OCI-LY1 (cell line): ENCODE measurements around the gene LRRFIP2.

ENCODE experiments used
- H2AFZ ChIP-seq: fragments of 200-600 bp; sonication (generic), shearing (Covaris generic); 2 replicates; pipeline ENCODE4 v1.6.0; 2014; ENCODE audit warnings: antibody characterized with exemption, mild to moderate bottlenecking, low read length
- H3F3A ChIP-seq: fragments of 200-600 bp; sonication (generic), shearing (Covaris generic); 2 replicates; pipeline ENCODE4 v1.6.0; 2014; ENCODE audit warnings: mild to moderate bottlenecking, antibody characterized with exemption, low read length, moderate library complexity; ENCODE audit not compliant: insufficient read depth
- H3K27ac ChIP-seq: fragments of 200-600 bp; sonication (generic); 2 replicates; pipeline ENCODE4 v1.5.1; 2014; ENCODE audit warnings: low read length, mixed run types, mild to moderate bottlenecking, low read depth; ENCODE audit not compliant: poor library complexity, severe bottlenecking
- H3K27me3 ChIP-seq: fragments of 200-600 bp; sonication (generic); 2 replicates; pipeline ENCODE4 v1.6.0; 2014; ENCODE audit warnings: antibody characterized with exemption, mild to moderate bottlenecking, low read length, moderate library complexity; ENCODE audit not compliant: insufficient read depth
- H3K36me3 ChIP-seq: fragments of 200-600 bp; sonication (generic); 2 replicates; pipeline ENCODE4 v1.6.1; 2014; ENCODE audit warnings: mild to moderate bottlenecking, antibody characterized with exemption, low read length, moderate library complexity, mixed read lengths; ENCODE audit not compliant: insufficient read depth
- H3K4me1 ChIP-seq: fragments of 200-600 bp; sonication (generic); 2 replicates; pipeline ENCODE4 v1.5.1; 2014; ENCODE audit warnings: mild to moderate bottlenecking, low read length, moderate library complexity; ENCODE audit not compliant: insufficient read depth, severe bottlenecking
- H3K4me2 ChIP-seq: fragments of 200-600 bp; sonication (generic), shearing (Covaris generic); 2 replicates; pipeline ENCODE4 v1.6.1; 2014; ENCODE audit warnings: low read length
- H3K4me3 ChIP-seq: fragments of 200-600 bp; sonication (generic); 2 replicates; pipeline ENCODE4 v1.5.1; 2014; ENCODE audit warnings: low read length, low read depth, mild to moderate bottlenecking, mixed read lengths; ENCODE audit not compliant: poor library complexity, severe bottlenecking
- H3K79me2 ChIP-seq: fragments of 200-600 bp; shearing (Covaris generic); 2 replicates; pipeline ENCODE4 v1.6.1; 2016; ENCODE audit warnings: mixed run types, low read length, mixed read lengths; ENCODE audit not compliant: insufficient read depth
- H3K9ac ChIP-seq: fragments of 200-600 bp; sonication (generic), shearing (Covaris generic); 2 replicates; pipeline ENCODE4 v1.6.1; 2014; ENCODE audit warnings: mild to moderate bottlenecking, low read length, mixed read lengths
- H3K9me2 ChIP-seq: fragments of 200-600 bp; sonication (generic), shearing (Covaris generic); 2 replicates; pipeline ENCODE4 v1.6.1; 2014; ENCODE audit warnings: low read depth, mild to moderate bottlenecking, low read length, mixed read lengths
- H3K9me3 ChIP-seq: fragments of 200-600 bp; shearing (Covaris generic); 2 replicates; pipeline ENCODE4 v1.6.1; 2014; ENCODE audit warnings: low read length, mixed read lengths
- H4K20me1 ChIP-seq: fragments of 200-600 bp; sonication (generic), shearing (Covaris generic); 2 replicates; pipeline ENCODE4 v1.6.0; 2016; ENCODE audit warnings: mild to moderate bottlenecking, low read length; ENCODE audit not compliant: insufficient read depth
- EZH2 ChIP-seq: fragments of 200-600 bp; sonication (generic), shearing (Covaris generic); IDR thresholded peaks from 2 replicates; pipeline ENCODE4 v1.8.0; 2017; ENCODE audit warnings: borderline replicate concordance, mixed run types, mild to moderate bottlenecking, antibody characterized with exemption, low read length, moderate library complexity, mixed read lengths
- TF ChIP-seq, protein P1 (sequence below): fragments of 200-600 bp; sonication (generic), shearing (Covaris generic); IDR thresholded peaks from 2 replicates; pipeline ENCODE4 v1.5.1; 2017; ENCODE audit warnings: mild to moderate bottlenecking, antibody characterized with exemption, low read length, moderate library complexity, mixed read lengths

LRRFIP2 gene

GRCh38 chr3:37198547-37198946 lies 24.2 kb upstream of the LRRFIP2 start:
- no peak for TF ChIP-seq EZH2
- TF ChIP-seq, protein P1, sequence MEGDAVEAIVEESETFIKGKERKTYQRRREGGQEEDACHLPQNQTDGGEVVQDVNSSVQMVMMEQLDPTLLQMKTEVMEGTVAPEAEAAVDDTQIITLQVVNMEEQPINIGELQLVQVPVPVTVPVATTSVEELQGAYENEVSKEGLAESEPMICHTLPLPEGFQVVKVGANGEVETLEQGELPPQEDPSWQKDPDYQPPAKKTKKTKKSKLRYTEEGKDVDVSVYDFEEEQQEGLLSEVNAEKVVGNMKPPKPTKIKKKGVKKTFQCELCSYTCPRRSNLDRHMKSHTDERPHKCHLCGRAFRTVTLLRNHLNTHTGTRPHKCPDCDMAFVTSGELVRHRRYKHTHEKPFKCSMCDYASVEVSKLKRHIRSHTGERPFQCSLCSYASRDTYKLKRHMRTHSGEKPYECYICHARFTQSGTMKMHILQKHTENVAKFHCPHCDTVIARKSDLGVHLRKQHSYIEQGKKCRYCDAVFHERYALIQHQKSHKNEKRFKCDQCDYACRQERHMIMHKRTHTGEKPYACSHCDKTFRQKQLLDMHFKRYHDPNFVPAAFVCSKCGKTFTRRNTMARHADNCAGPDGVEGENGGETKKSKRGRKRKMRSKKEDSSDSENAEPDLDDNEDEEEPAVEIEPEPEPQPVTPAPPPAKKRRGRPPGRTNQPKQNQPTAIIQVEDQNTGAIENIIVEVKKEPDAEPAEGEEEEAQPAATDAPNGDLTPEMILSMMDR: no peak
- no peaks in the 10 kb centered on the region for H3K9me2 ChIP-seq
- no peaks in the 10 kb centered on the region for H3K9me3 ChIP-seq
- no peaks in the 10 kb centered on the region for H3F3A ChIP-seq
- no peaks in the 10 kb centered on the region for H4K20me1 ChIP-seq
- no peaks in the 10 kb centered on the region for H3K79me2 ChIP-seq
- H3K36me3 ChIP-seq: no peaks in the 10 kb centered on the region
- H2AFZ ChIP-seq: no peak overlapping the region
- H3K9ac ChIP-seq: no peak overlapping the region
- no peaks in the 10 kb centered on the region for H3K4me1 ChIP-seq
- no peak overlapping the region for H3K27ac ChIP-seq
- 0 out of 2 replicates have a peak, but pooled peaks cover 3% of the 10 kb centered on the region for H3K27me3 ChIP-seq
- H3K4me2 ChIP-seq: no peak overlapping the region
- H3K4me3 ChIP-seq: no peak overlapping the region

DNA sequence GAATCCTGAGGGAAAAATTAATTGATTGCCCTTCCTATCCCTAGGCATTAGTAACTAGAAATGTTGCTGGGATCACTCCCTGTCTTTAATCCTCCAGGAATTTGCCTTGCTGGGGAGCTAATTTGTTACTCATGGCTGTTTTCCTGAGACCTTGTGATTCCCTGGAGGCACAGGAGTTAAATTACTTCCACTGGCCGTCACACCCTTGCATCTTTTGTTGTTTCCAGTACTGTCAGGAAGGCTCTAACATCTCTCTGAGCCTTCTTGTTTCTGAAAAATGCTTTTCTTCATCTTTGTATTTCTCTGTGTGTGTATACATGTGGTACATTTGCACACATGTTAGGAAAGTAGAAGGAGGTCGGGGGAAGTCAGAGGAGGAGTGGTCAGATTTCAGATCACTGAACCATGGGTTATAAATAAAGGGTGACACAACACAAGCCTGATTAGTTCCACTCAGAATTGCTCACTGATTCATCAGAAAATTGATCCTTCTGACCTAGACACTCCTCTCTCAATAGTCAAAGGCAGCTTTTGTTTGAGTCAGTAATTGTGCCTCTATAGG lies 23.5 kb upstream of the LRRFIP2 start:
- Histone ChIP-seq H3K4me3 (no peak overlapping the region), H3K9me2 (no peaks in the 10 kb centered on the region), H3K27me3 (0 out of 2 replicates have a peak, but pooled peaks cover 3% of the 10 kb centered on the region), H4K20me1 (no peaks in the 10 kb centered on the region), H3K36me3 (no peaks in the 10 kb centered on the region), H3F3A (no peaks in the 10 kb centered on the region), H3K27ac (no peak overlapping the region), H3K4me2 (no peak overlapping the region), H3K9ac (no peak overlapping the region), H3K79me2 (no peaks in the 10 kb centered on the region), H2AFZ (no peak overlapping the region), H3K9me3 (no peaks in the 10 kb centered on the region), H3K4me1 (no peaks in the 10 kb centered on the region)
- no peak for TF ChIP-seq EZH2
- TF ChIP-seq, protein P1: no peak

DNA sequence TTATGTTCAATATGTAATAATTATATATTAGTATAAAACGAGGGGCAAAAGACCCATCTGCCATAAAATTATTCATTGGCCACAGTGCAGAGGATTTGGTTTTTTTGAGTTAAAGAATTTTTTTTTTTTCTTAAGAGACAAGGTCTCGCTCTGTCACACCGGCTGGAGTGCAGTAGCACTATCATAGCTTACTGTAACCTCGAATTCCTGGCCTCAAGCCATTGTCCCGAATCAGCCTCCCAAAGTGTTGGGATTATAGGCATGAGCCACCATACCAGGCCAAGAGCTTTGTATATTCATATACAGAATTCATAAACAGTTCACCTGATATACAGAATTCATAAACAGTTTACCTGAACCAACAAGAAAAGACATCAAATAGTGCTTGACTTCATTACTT lies 20.2 kb upstream of the LRRFIP2 start:
- no peak overlapping the region for H3K4me3 ChIP-seq

More for the DNA sequence above, 20.2 kb upstream of the LRRFIP2 start:
- Histone ChIP-seq H3F3A (no peaks in the 10 kb centered on the region), H3K36me3 (no peaks in the 10 kb centered on the region), H3K4me1 (no peaks in the 10 kb centered on the region), H4K20me1 (no peaks in the 10 kb centered on the region), H3K9ac (no peak overlapping the region), H3K27ac (no peak overlapping the region), H3K79me2 (no peaks in the 10 kb centered on the region), H2AFZ (no peak overlapping the region), H3K4me2 (no peak overlapping the region), H3K9me3 (no peaks in the 10 kb centered on the region), H3K9me2 (no peaks in the 10 kb centered on the region), H3K27me3 (0 out of 2 replicates have a peak, but pooled peaks cover 3% of the 10 kb centered on the region)
- TF ChIP-seq, protein P1: no peak
- no peak for TF ChIP-seq EZH2
